HepG2 (cell line): ENCODE measurements around the gene ZNF484. TPM values are rescaled to one million over a fixed set of nuclear protein-coding genes. Genes with fewer than 3 reads are reported as not detected.

Source experiments
- ATAC-seq: fragments of 200-7000 bp; cut with Tn5 transposase; 3 replicates; pipeline ENCODE4 v1.9.1; 2020; ENCODE audit warnings: mild to moderate bottlenecking, moderate library complexity
- BruUV-seq: library from RNA; stranded (reverse); fragments of 400-500 nt; replicated peaks from 2 replicates; lab custom pipeline; 2021; lab: Mats Ljungman, UMichigan
- CTCF ChIA-PET: fragments of 300-600 bp; formaldehyde crosslinking; extraction: SDS; loops from one replicate; lab custom pipeline; 2021; ENCODE audit warnings: low total read pairs, inconsistent platforms, low intra/inter-chr PET ratio; lab: Yijun Ruan, JAX
- POLR2A ChIA-PET: fragments of 350-600 bp; sonication (Branson Sonifier 250); formaldehyde crosslinking; loops from one replicate; lab custom pipeline; 2020; ENCODE audit warnings: antibody characterized with exemption, inconsistent platforms; lab: Yijun Ruan, JAX
- DNase-seq: peaks from one replicate; pipeline ENCODE4 v3.0.0-alpha.2; 2015; ENCODE audit warnings: low spot score
- FAIRE-seq: peaks from 3 replicates; lab custom pipeline; 2011; peaks lifted over from hg19 to GRCh38; lab: Jason Lieb, UNC
- H2AFZ ChIP-seq: one replicate; pipeline ENCODE4 v1.6.1; 2011; ENCODE audit warnings: low read length, inconsistent platforms
- H3K27ac ChIP-seq: fragments of 300-600 bp; 3 replicates; pipeline ENCODE4 v1.8.0; 2011; ENCODE audit warnings: mixed run types, mild to moderate bottlenecking, mixed read lengths, low read length, inconsistent platforms; ENCODE audit not compliant: insufficient read depth; ENCODE audit errors: extremely low read length
- H3K27me3 ChIP-seq, 2 experiments: fragments of 200-600 bp in 1 of 2; 2 replicates in 1 of 2; 3 replicates in 1 of 2; pipeline versions ENCODE4 v1.6.0 to v1.8.0; 2011; ENCODE audit warnings: low read length in 2 of 2, mild to moderate bottlenecking in 2 of 2, moderate library complexity in 2 of 2, inconsistent platforms in 1 of 2; ENCODE audit not compliant: insufficient read depth in 2 of 2, control insufficient read depth in 1 of 2
- H3K36me3 ChIP-seq, 2 experiments: fragments of 200-600 bp in 1 of 2; replicated peaks in 1 of 2; 2 replicates in 1 of 2; 3 replicates in 1 of 2; pipeline versions ENCODE4 v1.5.1 to v1.8.0; 2011; ENCODE audit warnings: low read length in 2 of 2, inconsistent platforms in 1 of 2; ENCODE audit not compliant: insufficient read depth in 2 of 2, control insufficient read depth in 1 of 2
- H3K4me1 ChIP-seq: 2 replicates; pipeline ENCODE4 v1.5.1; 2012; ENCODE audit warnings: low read length, inconsistent platforms; ENCODE audit not compliant: insufficient read depth
- H3K4me2 ChIP-seq: 2 replicates; pipeline ENCODE4 v1.6.0; 2011; ENCODE audit warnings: low read depth, low read length, inconsistent platforms
- H3K4me3 ChIP-seq, 3 experiments: fragments of 200-600 bp in 1 of 3; sonication (generic), shearing (Covaris generic) in 1 of 3; replicated peaks in 1 of 3; 2 replicates each; pipeline ENCODE4 v1.5.1; 2011 to 2016; ENCODE audit warnings: low read length in 3 of 3, inconsistent platforms in 2 of 3, low read depth in 2 of 3, mild to moderate bottlenecking in 2 of 3, control low read depth in 1 of 3, mixed read lengths in 1 of 3; ENCODE audit not compliant: insufficient read depth in 1 of 3
- H3K79me2 ChIP-seq: one replicate; pipeline ENCODE4 v1.6.1; 2011; ENCODE audit warnings: low read length, inconsistent platforms; ENCODE audit not compliant: insufficient read depth
- H3K9ac ChIP-seq: 2 replicates; pipeline ENCODE4 v1.6.0; 2011; ENCODE audit warnings: mild to moderate bottlenecking, low read depth, low read length, inconsistent platforms; ENCODE audit not compliant: insufficient read depth
- H3K9me3 ChIP-seq: 2 replicates; pipeline ENCODE4 v1.5.1; 2012; ENCODE audit warnings: mild to moderate bottlenecking, low read length
- H4K20me1 ChIP-seq: 2 replicates; pipeline ENCODE4 v1.6.0; 2011; ENCODE audit warnings: inconsistent platforms, mild to moderate bottlenecking, low read length, moderate library complexity; ENCODE audit not compliant: insufficient read depth
- ARID2 ChIP-seq: sonication (generic); formaldehyde crosslinking; IDR thresholded peaks from 2 replicates; pipeline ENCODE4 v1.8.1; 2022; ENCODE audit warnings: mild to moderate bottlenecking, missing genetic modification reagents, borderline replicate concordance
- ETV5 ChIP-seq: IDR thresholded peaks from 2 replicates; pipeline ENCODE4 v1.6.1; 2018; ENCODE audit warnings: missing biosample characterization, missing genetic modification reagents, inconsistent platforms, borderline replicate concordance
- KLF6 ChIP-seq: IDR thresholded peaks from 2 replicates; pipeline ENCODE4 v1.8.0; 2016; ENCODE audit warnings: missing biosample characterization, missing genetic modification reagents
- MTA3 ChIP-seq: sonication (generic); formaldehyde crosslinking; IDR thresholded peaks from 2 replicates; pipeline ENCODE4 v1.4.0; 2020; ENCODE audit warnings: missing genetic modification reagents
- POLR2AphosphoS2 ChIP-seq: IDR thresholded peaks from 2 replicates; pipeline ENCODE4 v1.6.1; 2011; ENCODE audit warnings: low read depth, low read length, improper control_type of control experiment
- PRMT3 ChIP-seq: sonication (generic); formaldehyde crosslinking; IDR thresholded peaks from 2 replicates; pipeline ENCODE4 v1.8.1; 2022; ENCODE audit warnings: low read depth, mild to moderate bottlenecking, moderate library complexity, missing genetic modification reagents, borderline replicate concordance
- SPEN ChIP-seq: sonication (generic); formaldehyde crosslinking; IDR thresholded peaks from 2 replicates; pipeline ENCODE4 v1.5.1; 2020; ENCODE audit warnings: low read depth, mild to moderate bottlenecking, missing genetic modification reagents
- TAF1 ChIP-seq: sonication (generic); formaldehyde crosslinking; IDR thresholded peaks from 2 replicates; pipeline ENCODE4 v1.4.0; 2020; ENCODE audit warnings: missing genetic modification reagents
- ZFY ChIP-seq: sonication (generic); formaldehyde crosslinking; IDR thresholded peaks from 2 replicates; pipeline ENCODE4 v1.4.0; 2020; ENCODE audit warnings: missing genetic modification reagents
- ZNF496 ChIP-seq: sonication (generic); formaldehyde crosslinking; IDR thresholded peaks from 2 replicates; pipeline ENCODE4 v1.8.1; 2023; ENCODE audit warnings: mild to moderate bottlenecking, moderate library complexity, missing genetic modification reagents; ENCODE audit not compliant: insufficient replicate concordance
- ZNF607 ChIP-seq: sonication (generic); formaldehyde crosslinking; IDR thresholded peaks from 2 replicates; pipeline ENCODE4 v1.5.1; 2020; ENCODE audit warnings: missing genetic modification reagents, mild to moderate bottlenecking, borderline replicate concordance
- ZNF678 ChIP-seq: sonication (generic); formaldehyde crosslinking; IDR thresholded peaks from 2 replicates; pipeline ENCODE4 v1.4.0; 2020; ENCODE audit warnings: mild to moderate bottlenecking, missing genetic modification reagents
- WGBS: methylation state at CpG from one replicate; pipeline ENCODE4 v1.1.6; 2017; ENCODE audit warnings: low lambda C conversion rate; 5-methylcytosine and 5-hydroxymethylcytosine counted together
- in situ Hi-C: cut with HindIII; loops from 2 replicates; pipeline ENCODE4 v1.10.0; 2017; ENCODE audit warnings: low pct_unique_long_range_greater_than_20kb; ENCODE audit not compliant: extremely low pct_ligation_motif_present
- intact Hi-C: fragments of 100-400 bp; cut with micrococcal nuclease; formaldehyde crosslinking; loops from one replicate; pipeline ENCODE4 v1.10.0; 2022; ENCODE audit not compliant: unreplicated experiment
- polyA plus RNA-seq, 8 experiments: library from polyadenylated mRNA; depleted of rRNA in 3 of 8; stranded (reverse) in 7 of 8; unstranded in 1 of 8; fragments of >200 nt; fragmentation: Illumina TruSeq in 4 of 8; extraction: Trizol in 4 of 8; gene quantifications; 2 replicates each; pipeline versions ENCODE4 v1.2.1 to v1.2.3, GENCODE V29; 2011 to 2016; ENCODE audit warnings: low read depth in 4 of 8, missing spikeins in 1 of 8, mixed read lengths in 1 of 8; ENCODE audit not compliant: insufficient read depth in 1 of 8
- total RNA-seq, 5 experiments: library from RNA; depleted of rRNA; stranded (reverse); fragments of >200 nt; fragmentation: Illumina TruSeq; extraction: Trizol; gene quantifications; 2 replicates each; pipeline ENCODE4 v1.2.3, GENCODE V29; 2016; ENCODE audit warnings: low read depth in 1 of 5
- TF ChIP-seq, protein P1 (sequence below): IDR thresholded peaks from 2 replicates; pipeline ENCODE4 v1.6.1; 2018; ENCODE audit warnings: missing genetic modification reagents, mild to moderate bottlenecking, missing compliant biosample characterization
- TF ChIP-seq, protein P2 (sequence below): sonication (generic); formaldehyde crosslinking; IDR thresholded peaks from 2 replicates; pipeline ENCODE4 v1.5.1; 2020; ENCODE audit warnings: mild to moderate bottlenecking, missing genetic modification reagents, moderate library complexity
- TF ChIP-seq, protein P3 (sequence below): sonication (generic); formaldehyde crosslinking; IDR thresholded peaks from 2 replicates; pipeline ENCODE4 v1.4.0; 2020; ENCODE audit warnings: mild to moderate bottlenecking, missing genetic modification reagents

Gene ZNF484
- total and polyA plus RNA-seq, 2 of the 13 experiments (the other 11 are each of a cell fraction or from before 2014, with no cell fraction given), result 0.96 to 7.2 TPM

DNA sequence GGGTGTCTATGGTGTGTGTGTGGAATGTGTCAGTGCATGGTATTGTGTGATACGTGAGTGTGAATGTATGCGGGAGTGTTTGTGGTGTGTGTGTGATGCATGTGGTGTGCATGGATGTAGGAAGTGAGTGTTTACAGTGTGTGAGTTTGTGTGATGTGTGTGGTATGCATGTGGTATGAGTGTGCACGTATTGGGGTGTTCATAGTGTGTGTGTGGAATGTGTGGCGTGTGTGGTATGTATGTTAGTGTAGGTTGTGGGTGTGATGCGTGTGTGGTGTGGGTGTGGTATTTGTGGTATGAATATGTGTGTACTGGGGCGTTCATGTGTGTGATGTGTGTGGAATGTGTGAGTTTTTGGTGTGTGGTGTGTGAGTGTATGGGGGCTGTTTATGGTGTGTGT lies 73.1 kb downstream of the ZNF484 start:
- Histone ChIP-seq H3K4me1 (peaks cover 8% of the 10 kb centered on the region; the same call in 1 of the 2 replicates), H3K27ac (no peak overlapping the region), H3K79me2 (no peaks in the 10 kb centered on the region), H2AFZ (no peak overlapping the region), H3K9ac (no peak overlapping the region), H3K36me3 (no peaks in the 10 kb centered on the region), H3K4me2 (no peak overlapping the region), H3K27me3 (peaks cover 7 to 46% of the 10 kb centered on the region in 2 experiments; a peak in 4 of 5 replicates), H3K4me3 (no peak overlapping the region), H3K9me3 (no peaks in the 10 kb centered on the region), H4K20me1 (no peaks in the 10 kb centered on the region)
- FAIRE-seq, result no peak
- no peak for DNase-seq
- 48% methylated on average over 6 of the region's 6 CpGs for WGBS
- TF ChIP-seq, protein P1, sequence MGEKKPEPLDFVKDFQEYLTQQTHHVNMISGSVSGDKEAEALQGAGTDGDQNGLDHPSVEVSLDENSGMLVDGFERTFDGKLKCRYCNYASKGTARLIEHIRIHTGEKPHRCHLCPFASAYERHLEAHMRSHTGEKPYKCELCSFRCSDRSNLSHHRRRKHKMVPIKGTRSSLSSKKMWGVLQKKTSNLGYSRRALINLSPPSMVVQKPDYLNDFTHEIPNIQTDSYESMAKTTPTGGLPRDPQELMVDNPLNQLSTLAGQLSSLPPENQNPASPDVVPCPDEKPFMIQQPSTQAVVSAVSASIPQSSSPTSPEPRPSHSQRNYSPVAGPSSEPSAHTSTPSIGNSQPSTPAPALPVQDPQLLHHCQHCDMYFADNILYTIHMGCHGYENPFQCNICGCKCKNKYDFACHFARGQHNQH (CRISPR knock-in tag), result no peak
- TF ChIP-seq ZFY (no peak), PRMT3 (CRISPR knock-in tag) (no peak), MTA3 (CRISPR knock-in tag) (no peak), KLF6 (CRISPR knock-in tag) (no peak), TAF1 (CRISPR knock-in tag) (no peak), ETV5 (CRISPR knock-in tag) (no peak), ZNF678 (CRISPR knock-in tag) (no peak)
- in situ Hi-C loops, result no loop called here
- POLR2A ChIA-PET, result no interaction called here
- intact Hi-C loops, result no loop called here
- CTCF ChIA-PET, result no interaction called here
- no TSS peak for BruUV-seq
- ATAC-seq, result no peak

GRCh38 chr9:92798358-92798757 lies 79.5 kb downstream of the ZNF484 start:
- Histone ChIP-seq H3K4me1 (peaks cover 10% of the 10 kb centered on the region), H3K4me2 (no peak overlapping the region), H4K20me1 (no peaks in the 10 kb centered on the region), H3K36me3 (no peaks in the 10 kb centered on the region), H3K27me3 (peaks cover 0 to 4% of the 10 kb centered on the region in 2 experiments; a peak in 1 of 5 replicates), H3K9ac (no peak overlapping the region), H3K4me3 (no peak overlapping the region), H3K27ac (no peak overlapping the region), H3K79me2 (no peaks in the 10 kb centered on the region), H3K9me3 (no peaks in the 10 kb centered on the region), H2AFZ (no peak overlapping the region)
- ChIA-PET CTCF (no interaction called here), POLR2A (no interaction called here)
- intact Hi-C loops (no loop called here), in situ Hi-C loops (no loop called here)
- BruUV-seq, result no TSS peak
- ATAC-seq, result no peak
- FAIRE-seq, result no peak
- DNase-seq, result no peak
- 54% methylated on average over 11 of the region's 11 CpGs for WGBS
- TF ChIP-seq ARID2 (CRISPR knock-in tag) (no peak), SPEN (CRISPR knock-in tag) (no peak), ZNF496 (CRISPR knock-in tag) (no peak), POLR2AphosphoS2 (no peak), ZNF607 (CRISPR knock-in tag) (no peak)
- TF ChIP-seq, protein P2, sequence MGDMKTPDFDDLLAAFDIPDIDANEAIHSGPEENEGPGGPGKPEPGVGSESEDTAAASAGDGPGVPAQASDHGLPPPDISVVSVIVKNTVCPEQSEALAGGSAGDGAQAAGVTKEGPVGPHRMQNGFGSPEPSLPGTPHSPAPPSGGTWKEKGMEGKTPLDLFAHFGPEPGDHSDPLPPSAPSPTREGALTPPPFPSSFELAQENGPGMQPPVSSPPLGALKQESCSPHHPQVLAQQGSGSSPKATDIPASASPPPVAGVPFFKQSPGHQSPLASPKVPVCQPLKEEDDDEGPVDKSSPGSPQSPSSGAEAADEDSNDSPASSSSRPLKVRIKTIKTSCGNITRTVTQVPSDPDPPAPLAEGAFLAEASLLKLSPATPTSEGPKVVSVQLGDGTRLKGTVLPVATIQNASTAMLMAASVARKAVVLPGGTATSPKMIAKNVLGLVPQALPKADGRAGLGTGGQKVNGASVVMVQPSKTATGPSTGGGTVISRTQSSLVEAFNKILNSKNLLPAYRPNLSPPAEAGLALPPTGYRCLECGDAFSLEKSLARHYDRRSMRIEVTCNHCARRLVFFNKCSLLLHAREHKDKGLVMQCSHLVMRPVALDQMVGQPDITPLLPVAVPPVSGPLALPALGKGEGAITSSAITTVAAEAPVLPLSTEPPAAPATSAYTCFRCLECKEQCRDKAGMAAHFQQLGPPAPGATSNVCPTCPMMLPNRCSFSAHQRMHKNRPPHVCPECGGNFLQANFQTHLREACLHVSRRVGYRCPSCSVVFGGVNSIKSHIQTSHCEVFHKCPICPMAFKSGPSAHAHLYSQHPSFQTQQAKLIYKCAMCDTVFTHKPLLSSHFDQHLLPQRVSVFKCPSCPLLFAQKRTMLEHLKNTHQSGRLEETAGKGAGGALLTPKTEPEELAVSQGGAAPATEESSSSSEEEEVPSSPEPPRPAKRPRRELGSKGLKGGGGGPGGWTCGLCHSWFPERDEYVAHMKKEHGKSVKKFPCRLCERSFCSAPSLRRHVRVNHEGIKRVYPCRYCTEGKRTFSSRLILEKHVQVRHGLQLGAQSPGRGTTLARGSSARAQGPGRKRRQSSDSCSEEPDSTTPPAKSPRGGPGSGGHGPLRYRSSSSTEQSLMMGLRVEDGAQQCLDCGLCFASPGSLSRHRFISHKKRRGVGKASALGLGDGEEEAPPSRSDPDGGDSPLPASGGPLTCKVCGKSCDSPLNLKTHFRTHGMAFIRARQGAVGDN (CRISPR knock-in tag), result no peak
- TF ChIP-seq, protein P3, sequence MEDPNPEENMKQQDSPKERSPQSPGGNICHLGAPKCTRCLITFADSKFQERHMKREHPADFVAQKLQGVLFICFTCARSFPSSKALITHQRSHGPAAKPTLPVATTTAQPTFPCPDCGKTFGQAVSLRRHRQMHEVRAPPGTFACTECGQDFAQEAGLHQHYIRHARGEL (CRISPR knock-in tag), result no peak
